Measurements from ENCODE around the gene NXPH2. TPM values are rescaled to one million over a fixed set of nuclear protein-coding genes. Genes with fewer than 3 reads are reported as not detected.

The NXPH2 gene
- total and polyA plus RNA-seq, 2 of the 13 experiments (the other 11 are each of a cell fraction or from before 2014, with no cell fraction given): not detected

DNA sequence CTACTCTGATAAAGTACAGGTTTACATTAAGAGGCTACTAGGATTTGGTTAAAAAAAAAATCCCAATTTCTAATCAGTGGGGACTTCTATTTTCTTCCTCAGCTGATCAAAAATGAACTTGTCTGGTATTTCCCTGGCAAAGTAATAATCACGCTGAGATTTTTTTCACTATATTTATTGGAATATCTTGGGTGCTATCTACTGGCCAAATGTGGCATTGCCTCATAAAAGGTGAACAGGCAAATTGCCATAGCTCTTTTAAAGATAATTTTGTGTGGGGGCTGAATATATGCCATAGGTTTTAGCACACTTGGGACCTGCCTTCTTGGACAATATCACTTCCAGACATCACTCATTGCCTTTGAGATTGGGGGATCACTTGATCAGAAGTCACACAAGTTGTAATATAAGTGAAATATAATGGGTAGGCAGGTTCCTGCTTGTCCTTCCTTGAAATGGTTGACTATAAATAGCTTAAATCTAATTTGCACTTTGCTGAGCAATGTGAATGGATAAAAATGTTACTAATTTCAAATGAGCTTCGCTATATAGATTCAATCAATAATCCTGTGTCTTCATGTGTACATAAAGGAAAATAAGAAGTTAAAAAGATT, 7.0 kb upstream of the NXPH2 start (continued):
- TF ChIP-seq ZNF567 (CRISPR knock-in tag; IDR thresholded peaks at IDR 0.05; ENCODE audit: borderline replicate concordance) (no peak), CHD2 (IDR thresholded peaks at IDR 0.05; ENCODE audit: low read depth, low read length) (no peak), GFI1 (CRISPR knock-in tag; IDR thresholded peaks at IDR 0.05; ENCODE audit: borderline replicate concordance) (peak; percentile 83), ZNF446 (CRISPR knock-in tag; IDR thresholded peaks at IDR 0.05) (no peak), ZNF646 (CRISPR knock-in tag; IDR thresholded peaks at IDR 0.05) (no peak), ZMYM3 (CRISPR knock-in tag; IDR thresholded peaks at IDR 0.05) (no peak), ZNF674 (CRISPR knock-in tag; IDR thresholded peaks at IDR 0.05; ENCODE audit: low read depth) (no peak), ZNF781 (CRISPR knock-in tag; IDR thresholded peaks at IDR 0.05; ENCODE audit: borderline replicate concordance, not compliant biosample characterization) (no peak), STAG1 (CRISPR knock-in tag; IDR thresholded peaks at IDR 0.05) (peak; percentile 87), ZMYM4 (CRISPR knock-in tag; IDR thresholded peaks at IDR 0.05) (no peak), TAF1 (CRISPR knock-in tag; IDR thresholded peaks at IDR 0.05) (no peak), MXD4 (CRISPR knock-in tag; IDR thresholded peaks at IDR 0.05) (no peak), ZNF510 (CRISPR knock-in tag; IDR thresholded peaks at IDR 0.05; ENCODE audit: low read depth) (no peak), ZBTB25 (CRISPR knock-in tag; IDR thresholded peaks at IDR 0.05) (0 out of 2 replicates have a peak, but pooled peaks have one; percentile 37)
- TF ChIP-seq, protein P1, sequence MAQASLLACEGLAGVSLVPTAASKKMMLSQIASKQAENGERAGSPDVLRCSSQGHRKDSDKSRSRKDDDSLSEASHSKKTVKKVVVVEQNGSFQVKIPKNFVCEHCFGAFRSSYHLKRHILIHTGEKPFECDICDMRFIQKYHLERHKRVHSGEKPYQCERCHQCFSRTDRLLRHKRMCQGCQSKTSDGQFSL (CRISPR knock-in tag; IDR thresholded peaks at IDR 0.05): no peak

Data from HepG2 (cell line).